Breast epithelium (tissue), 4 donors: ENCODE results near the gene LUZP1. TPM values are rescaled to one million over a fixed set of nuclear protein-coding genes. Genes with fewer than 3 reads are reported as not detected.

Experiments
- DNase-seq, 2 donors: peaks; one replicate each; pipeline ENCODE4 v3.0.0-alpha.2; 2019; ENCODE audit warnings: low spot score in 2 of 2
- H3K27ac ChIP-seq, 2 donors: fragments of 200-600 bp; sonication (generic) in 1 of 2; one replicate each; pipeline ENCODE4 v1.5.1; 2016 to 2019; ENCODE audit warnings: mild to moderate bottlenecking in 1 of 2
- H3K27me3 ChIP-seq, 2 donors: fragments of 200-600 bp; sonication (generic) in 1 of 2; one replicate each; pipeline versions ENCODE4 v1.5.1 to v1.6.0; 2017 to 2019; ENCODE audit warnings: control low read depth in 1 of 2, mild to moderate bottlenecking in 1 of 2
- H3K36me3 ChIP-seq: fragments of 200-600 bp; one replicate; pipeline ENCODE4 v1.5.1; 2019
- H3K4me1 ChIP-seq, 2 donors: fragments of 200-600 bp; sonication (generic); one replicate each; pipeline ENCODE4 v1.5.1; 2016 to 2019; ENCODE audit warnings: control low read depth in 1 of 2
- H3K4me3 ChIP-seq, 3 donors: fragments of 200-600 bp; sonication (generic); 1 replicate in 2 of 3; 2 replicates in 1 of 3; pipeline ENCODE4 v1.5.1; 2016 to 2019; ENCODE audit warnings: mild to moderate bottlenecking in 3 of 3, moderate library complexity in 2 of 3
- H3K9me3 ChIP-seq, 2 donors: fragments of 200-600 bp; sonication (generic) in 1 of 2; one replicate each; pipeline ENCODE4 v1.5.1; 2016 to 2019; ENCODE audit warnings: control low read depth in 1 of 2
- POLR2A ChIP-seq: fragments of 450-650 bp; IDR thresholded peaks from one replicate; pipeline ENCODE4 v1.6.1; 2016; ENCODE audit warnings: antibody characterized with exemption, mild to moderate bottlenecking, moderate library complexity
- POLR2AphosphoS5 ChIP-seq, 3 donors: sonication (generic); formaldehyde crosslinking; IDR thresholded peaks; one replicate each; pipeline ENCODE4 v1.6.1; 2017; ENCODE audit warnings: antibody characterized with exemption in 3 of 3
- intact Hi-C: fragments of 100-400 bp; cut with DNase I; formaldehyde crosslinking; loops from one replicate; pipeline ENCODE4 v1.15.1; 2023; ENCODE audit warnings: low total_unique reads
- total RNA-seq, 3 donors: library from RNA; depleted of rRNA; stranded (reverse); fragments of >200 nt; gene quantifications; one replicate each; pipeline ENCODE4 v1.1.0, GENCODE V29; 2016
- TF ChIP-seq, protein P1 (sequence below), 3 donors: fragments of 450-650 bp; IDR thresholded peaks; one replicate each; pipeline ENCODE4 v1.5.1; 2016 to 2017; ENCODE audit warnings: antibody characterized with exemption in 3 of 3, mild to moderate bottlenecking in 3 of 3, moderate library complexity in 3 of 3

LUZP1 gene
- total RNA-seq, 3 donors from 2014 or later = 21.0 to 26.6 (median 24.6) TPM

DNA sequence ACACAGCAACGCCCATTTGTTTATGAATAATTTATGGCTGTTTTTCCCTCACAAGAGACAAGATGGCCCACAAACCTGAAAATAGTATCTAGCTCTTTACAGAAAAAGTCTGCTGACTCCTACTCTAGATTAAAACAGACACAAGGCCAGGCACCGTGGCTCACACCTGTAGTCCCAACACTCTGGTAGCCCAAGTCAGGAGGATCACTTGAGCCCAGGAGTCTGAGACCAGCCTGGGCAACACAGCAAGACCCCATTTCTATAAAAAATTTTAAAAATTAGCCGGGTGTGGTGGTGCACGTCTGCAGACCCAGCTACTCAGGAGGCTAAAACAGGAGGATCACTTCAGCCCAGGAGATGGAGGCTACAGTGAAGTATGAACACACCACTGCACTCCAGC lies 34.6 kb downstream of the LUZP1 start:
- no peak overlapping the region for H3K27ac ChIP-seq
- no peaks in the 10 kb centered on the region for H3K4me1 ChIP-seq
- H3K36me3 ChIP-seq = no peaks in the 10 kb centered on the region
- TF ChIP-seq POLR2A (no peak), POLR2AphosphoS5 (IDR thresholded peaks at IDR 0.05) (no peak)
- TF ChIP-seq, protein P1, sequence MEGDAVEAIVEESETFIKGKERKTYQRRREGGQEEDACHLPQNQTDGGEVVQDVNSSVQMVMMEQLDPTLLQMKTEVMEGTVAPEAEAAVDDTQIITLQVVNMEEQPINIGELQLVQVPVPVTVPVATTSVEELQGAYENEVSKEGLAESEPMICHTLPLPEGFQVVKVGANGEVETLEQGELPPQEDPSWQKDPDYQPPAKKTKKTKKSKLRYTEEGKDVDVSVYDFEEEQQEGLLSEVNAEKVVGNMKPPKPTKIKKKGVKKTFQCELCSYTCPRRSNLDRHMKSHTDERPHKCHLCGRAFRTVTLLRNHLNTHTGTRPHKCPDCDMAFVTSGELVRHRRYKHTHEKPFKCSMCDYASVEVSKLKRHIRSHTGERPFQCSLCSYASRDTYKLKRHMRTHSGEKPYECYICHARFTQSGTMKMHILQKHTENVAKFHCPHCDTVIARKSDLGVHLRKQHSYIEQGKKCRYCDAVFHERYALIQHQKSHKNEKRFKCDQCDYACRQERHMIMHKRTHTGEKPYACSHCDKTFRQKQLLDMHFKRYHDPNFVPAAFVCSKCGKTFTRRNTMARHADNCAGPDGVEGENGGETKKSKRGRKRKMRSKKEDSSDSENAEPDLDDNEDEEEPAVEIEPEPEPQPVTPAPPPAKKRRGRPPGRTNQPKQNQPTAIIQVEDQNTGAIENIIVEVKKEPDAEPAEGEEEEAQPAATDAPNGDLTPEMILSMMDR (IDR thresholded peaks at IDR 0.05) = no peak
- intact Hi-C loops = no loop called here
- no peak overlapping the region for H3K4me3 ChIP-seq
- no peaks in the 10 kb centered on the region for H3K27me3 ChIP-seq
- DNase-seq = no peak
- H3K9me3 ChIP-seq = no peaks in the 10 kb centered on the region

- H3K4me1 ChIP-seq = no peaks in the 10 kb centered on the region
- no peaks in the 10 kb centered on the region for H3K36me3 ChIP-seq
- TF ChIP-seq, protein P1 (IDR thresholded peaks at IDR 0.05) = no peak
- TF ChIP-seq POLR2A (no peak), POLR2AphosphoS5 (IDR thresholded peaks at IDR 0.05) (no peak)
- no peaks in the 10 kb centered on the region for H3K27me3 ChIP-seq
- no peak overlapping the region for H3K4me3 ChIP-seq
- no peak overlapping the region for H3K27ac ChIP-seq
- no peak for DNase-seq
- no peaks in the 10 kb centered on the region for H3K9me3 ChIP-seq
- intact Hi-C loops = no loop called here
Measured at GRCh38 chr1:23133587-23133986, 35.1 kb downstream of the LUZP1 start.

GRCh38 chr1:23132033-23132432 lies 36.6 kb downstream of the LUZP1 start:
- Histone ChIP-seq H3K9me3 (no peaks in the 10 kb centered on the region), H3K27ac (no peak overlapping the region), H3K4me3 (no peak overlapping the region), H3K27me3 (no peaks in the 10 kb centered on the region), H3K36me3 (no peaks in the 10 kb centered on the region), H3K4me1 (no peaks in the 10 kb centered on the region)
- DNase-seq = no peak
- TF ChIP-seq POLR2A (no peak), POLR2AphosphoS5 (IDR thresholded peaks at IDR 0.05) (no peak)
- TF ChIP-seq, protein P1 (IDR thresholded peaks at IDR 0.05) = no peak
- intact Hi-C loops = no loop called here

DNA sequence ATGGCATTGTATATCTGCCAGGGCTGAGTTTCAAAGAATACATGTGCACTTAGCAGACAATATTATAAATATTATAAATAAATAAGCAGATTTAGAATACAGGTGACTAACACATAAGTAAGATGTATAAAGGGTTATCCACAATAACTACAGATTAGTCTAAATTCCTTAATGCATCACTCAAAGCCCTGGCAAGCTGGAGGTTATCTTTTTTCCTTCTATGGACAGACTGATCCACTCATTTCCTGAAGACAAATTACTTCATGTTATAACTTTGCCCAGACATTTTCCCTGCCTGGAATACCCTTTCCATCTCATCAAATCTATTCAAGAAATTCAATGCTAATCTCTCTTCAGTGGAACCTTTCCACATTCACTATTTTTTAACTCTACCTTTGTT lies 38.8 kb downstream of the LUZP1 start:
- H3K4me1 ChIP-seq = no peaks in the 10 kb centered on the region
- intact Hi-C loops = loop anchor here (5.0 kb wide), 1 partner anchor 1538 kb away; no protein-coding TSS in a partner anchor
- no peaks in the 10 kb centered on the region for H3K9me3 ChIP-seq
- no peak overlapping the region for H3K4me3 ChIP-seq
- no peak for TF ChIP-seq POLR2A
- no peak for TF ChIP-seq POLR2AphosphoS5 (IDR thresholded peaks at IDR 0.05)
- TF ChIP-seq, protein P1 (IDR thresholded peaks at IDR 0.05) = no peak
- H3K36me3 ChIP-seq = no peaks in the 10 kb centered on the region
- H3K27me3 ChIP-seq = no peaks in the 10 kb centered on the region
- H3K27ac ChIP-seq = no peak overlapping the region
- no peak for DNase-seq

- intact Hi-C loops = loop anchor here (5.0 kb wide), 1 partner anchor 1534 kb away; no protein-coding TSS in a partner anchor
- DNase-seq = no peak
- no peaks in the 10 kb centered on the region for H3K9me3 ChIP-seq
- TF ChIP-seq, protein P1 (IDR thresholded peaks at IDR 0.05) = no peak
- TF ChIP-seq POLR2AphosphoS5 (IDR thresholded peaks at IDR 0.05) (no peak), POLR2A (no peak)
- peaks cover 3 to 6% of the 10 kb centered on the region in 2 donors for H3K4me1 ChIP-seq
- H3K27me3 ChIP-seq = no peaks in the 10 kb centered on the region
- H3K4me3 ChIP-seq = no peak overlapping the region
- H3K36me3 ChIP-seq = no peaks in the 10 kb centered on the region
- H3K27ac ChIP-seq = no peak overlapping the region
Measured at GRCh38 chr1:23126801-23127200, 41.9 kb downstream of the LUZP1 start.
